K562 (cell line): ENCODE results near the gene IQCK. TPM values are rescaled to one million over a fixed set of nuclear protein-coding genes. Genes with fewer than 3 reads are reported as not detected.

ENCODE experiments used
- ATAC-seq: fragments of 200-7000 bp; cut with Tn5 transposase; 3 replicates; pipeline ENCODE4 v1.9.1; 2020; ENCODE audit warnings: moderate library complexity
- BruUV-seq: library from RNA; stranded (reverse); fragments of 400-500 nt; replicated peaks from 2 replicates; lab custom pipeline; 2021; lab: Mats Ljungman, UMichigan
- CTCF ChIA-PET: fragments of 300-600 bp; formaldehyde crosslinking; extraction: SDS; loops from one replicate; lab custom pipeline; 2021; ENCODE audit warnings: low intra/inter-chr PET ratio; lab: Yijun Ruan, JAX
- POLR2A ChIA-PET: fragments of 300-600, 350-650 bp; sonication (Branson Sonifier 250); formaldehyde crosslinking; extraction: SDS; loops from one replicate; lab custom pipeline; 2021; ENCODE audit warnings: antibody characterized with exemption, inconsistent platforms; lab: Yijun Ruan, JAX
- DNase-seq, 4 experiments: peaks; one replicate each; pipeline versions ENCODE4 v3.0.0 to v3.0.0-alpha.2; 2011 to 2018; ENCODE audit warnings: low spot score in 3 of 4, mixed read lengths in 3 of 4; ENCODE audit errors: extremely low read depth in 1 of 4
- FAIRE-seq: peaks from 2 replicates; lab custom pipeline; 2011; peaks lifted over from hg19 to GRCh38; lab: Jason Lieb, UNC
- H2AFZ ChIP-seq: 2 replicates; pipeline ENCODE4 v1.6.0; 2011; ENCODE audit warnings: low read depth, low read length, control low read depth, inconsistent platforms
- H3K27ac ChIP-seq: fragments of 200-600 bp; 3 replicates; pipeline ENCODE4 v1.8.0; 2011; ENCODE audit warnings: low read depth, mild to moderate bottlenecking, control low read depth, inconsistent platforms, low read length, moderate library complexity, mixed read lengths; ENCODE audit errors: extremely low read depth
- H3K27me3 ChIP-seq, 2 experiments: fragments of 300-600 bp in 1 of 2; 2 replicates in 1 of 2; 3 replicates in 1 of 2; pipeline versions ENCODE4 v1.6.0 to v1.8.0; 2011; ENCODE audit warnings: inconsistent platforms in 2 of 2, low read length in 2 of 2, mild to moderate bottlenecking in 1 of 2, mixed read lengths in 1 of 2, moderate library complexity in 1 of 2; ENCODE audit not compliant: control insufficient read depth in 2 of 2, insufficient read depth in 2 of 2
- H3K36me3 ChIP-seq: fragments of 300-600 bp; 3 replicates; pipeline ENCODE4 v1.8.0; 2011; ENCODE audit warnings: mild to moderate bottlenecking, low read length, inconsistent platforms; ENCODE audit not compliant: control insufficient read depth, insufficient read depth
- H3K4me1 ChIP-seq, 2 experiments: fragments of 200-600 bp in 1 of 2; replicated peaks in 1 of 2; 2 replicates in 1 of 2; 3 replicates in 1 of 2; pipeline versions ENCODE4 v1.5.1 to v1.8.0; 2011; ENCODE audit warnings: inconsistent platforms in 2 of 2, low read length in 2 of 2, mild to moderate bottlenecking in 1 of 2, mixed read lengths in 1 of 2, moderate library complexity in 1 of 2; ENCODE audit not compliant: control insufficient read depth in 2 of 2, insufficient read depth in 2 of 2
- H3K4me2 ChIP-seq: 2 replicates; pipeline ENCODE4 v1.6.1; 2011; ENCODE audit warnings: low read length, control low read depth, inconsistent platforms, mixed read lengths; ENCODE audit not compliant: insufficient read depth
- H3K4me3 ChIP-seq: fragments of 200-600 bp; sonication (generic), shearing (Covaris generic); 2 replicates; pipeline ENCODE4 v1.5.1; 2016; ENCODE audit warnings: control low read depth, inconsistent platforms
- H3K79me2 ChIP-seq: fragments of 200-600 bp; 3 replicates; pipeline ENCODE4 v1.8.0; 2011; ENCODE audit warnings: low read length, inconsistent platforms; ENCODE audit not compliant: control insufficient read depth, insufficient read depth
- H3K9ac ChIP-seq, 2 experiments: 2 replicates each; pipeline versions ENCODE4 v1.6.0 to v1.6.1; 2011; ENCODE audit warnings: low read depth in 2 of 2, low read length in 2 of 2, control low read depth in 1 of 2, inconsistent platforms in 1 of 2, mild to moderate bottlenecking in 1 of 2, mixed read lengths in 1 of 2; ENCODE audit not compliant: insufficient read depth in 1 of 2
- H3K9me1 ChIP-seq: one replicate; pipeline ENCODE4 v1.6.0; 2011; ENCODE audit warnings: inconsistent platforms, mild to moderate bottlenecking, low read length, moderate library complexity; ENCODE audit not compliant: control insufficient read depth, insufficient read depth
- H3K9me3 ChIP-seq: replicated peaks from 2 replicates; pipeline ENCODE4 v1.5.1; 2011; ENCODE audit warnings: low read depth, low read length, inconsistent platforms; ENCODE audit not compliant: control insufficient read depth, insufficient read depth
- H4K20me1 ChIP-seq: replicated peaks from 2 replicates; pipeline ENCODE4 v1.6.1; 2011; ENCODE audit warnings: low read length, inconsistent platforms, mixed read lengths; ENCODE audit not compliant: control insufficient read depth, insufficient read depth
- BCOR ChIP-seq: fragments of 450-650 bp; IDR thresholded peaks from 2 replicates; pipeline ENCODE4 v1.6.1; 2016
- HNRNPLL ChIP-seq: fragments of 200-400 bp; formaldehyde crosslinking; IDR thresholded peaks from 2 replicates; pipeline ENCODE4 v1.6.1; 2017; ENCODE audit warnings: low read length, low read depth, mild to moderate bottlenecking; ENCODE audit not compliant: poor library complexity, severe bottlenecking
- JUND ChIP-seq, 2 experiments: IDR thresholded peaks; 2 replicates in 1 of 2; 3 replicates in 1 of 2; pipeline ENCODE4 v1.6.1; 2011; ENCODE audit warnings: borderline replicate concordance in 2 of 2, low read depth in 2 of 2, low read length in 2 of 2, improper control_type of control experiment in 1 of 2, missing biosample characterization in 1 of 2, missing genetic modification characterization in 1 of 2, missing genetic modification reagents in 1 of 2
- LCOR ChIP-seq: sonication (generic); formaldehyde crosslinking; IDR thresholded peaks from 2 replicates; pipeline ENCODE4 v1.8.0; 2022; ENCODE audit warnings: mild to moderate bottlenecking, missing genetic modification reagents
- MYBL2 ChIP-seq, 2 experiments: fragments of 450-650 bp in 1 of 2; sonication (generic) in 1 of 2; formaldehyde crosslinking in 1 of 2; IDR thresholded peaks; 2 replicates each; pipeline versions ENCODE4 v1.6.1 to v1.8.1; 2017 to 2022; ENCODE audit warnings: borderline replicate concordance in 1 of 2, inconsistent platforms in 1 of 2, low read depth in 1 of 2, mild to moderate bottlenecking in 1 of 2, missing genetic modification reagents in 1 of 2, moderate library complexity in 1 of 2
- NCOA6 ChIP-seq: fragments of 450-650 bp; IDR thresholded peaks from 2 replicates; pipeline ENCODE4 v1.6.1; 2017; ENCODE audit warnings: mild to moderate bottlenecking
- SAFB2 ChIP-seq: fragments of 200-400 bp; formaldehyde crosslinking; IDR thresholded peaks from 2 replicates; pipeline ENCODE4 v1.6.1; 2018; ENCODE audit warnings: borderline replicate concordance, low read length, low read depth, moderate library complexity; ENCODE audit not compliant: severe bottlenecking
- STAG1 ChIP-seq: sonication (generic); formaldehyde crosslinking; IDR thresholded peaks from 2 replicates; pipeline ENCODE4 v1.5.0; 2020; ENCODE audit warnings: missing genetic modification reagents, borderline replicate concordance
- YY1 ChIP-seq, 3 experiments: IDR thresholded peaks; 2 replicates each; pipeline ENCODE4 v1.6.1; 2011; ENCODE audit warnings: low read length in 2 of 3, mild to moderate bottlenecking in 2 of 3, moderate library complexity in 2 of 3, borderline replicate concordance in 1 of 3, control low read depth in 1 of 3, low read depth in 1 of 3; ENCODE audit not compliant: insufficient read depth in 3 of 3, insufficient replicate concordance in 2 of 3, control insufficient read depth in 1 of 3, insufficient read length in 1 of 3; ENCODE audit errors: extremely low read depth in 1 of 3
- ZNF57 ChIP-seq: fragments of 450-650 bp; formaldehyde crosslinking; IDR thresholded peaks from 2 replicates; pipeline ENCODE4 v1.4.0; 2020; ENCODE audit warnings: mild to moderate bottlenecking, moderate library complexity
- WGBS: fragments of 100-300 bp; shearing (Covaris generic); methylation state at CpG from one replicate; pipeline ENCODE4 v1.1.6; 2016; ENCODE audit warnings: low coverage, mixed read lengths; ENCODE audit not compliant: insufficient coverage; ENCODE audit errors: missing lambda C conversion rate; 5-methylcytosine and 5-hydroxymethylcytosine counted together
- in situ Hi-C: fragments of 300-500 bp; cut with MboI; formaldehyde crosslinking; loops from 4 replicates; pipeline ENCODE4 v1.15.0; 2018; ENCODE audit warnings: inconsistent platforms, mixed read lengths
- intact Hi-C: fragments of 100-400 bp; cut with micrococcal nuclease; formaldehyde crosslinking; loops from 2 replicates; pipeline ENCODE4 v1.14.2; 2022
- polyA plus RNA-seq, 8 experiments: library from polyadenylated mRNA; depleted of rRNA in 4 of 8; stranded (reverse) in 5 of 8; unstranded in 3 of 8; fragments of >200 nt; fragmentation: Nextera tagmentation in 2 of 8; fragmentation: Illumina TruSeq in 1 of 8; extraction: Ambion mirVana in 2 of 8; extraction: Trizol in 1 of 8; gene quantifications; 2 replicates each; pipeline versions ENCODE4 v1.2.1 to v1.2.3, GENCODE V29; 2011 to 2014; ENCODE audit warnings: inconsistent platforms in 1 of 8, missing spikeins in 1 of 8
- total RNA-seq, 7 experiments: library from RNA; depleted of rRNA in 6 of 7; stranded (reverse); fragments of >200 nt in 6 of 7; fragmentation: Illumina TruSeq in 2 of 7; extraction: Trizol in 2 of 7; gene quantifications; 2 replicates each; pipeline versions ENCODE4 v1.2.1 to v1.2.3, GENCODE V29; 2011 to 2021; ENCODE audit warnings: low replicate concordance in 1 of 7

IQCK gene
- total and polyA plus RNA-seq, 9 of the 15 experiments (the other 6 are each of a cell fraction or from before 2014, with no cell fraction given) = 5.2 to 12.2 (median 7.3) TPM

GRCh38 chr16:19907161-19907992 is 189.3 kb downstream of the IQCK start:
- CTCF ChIA-PET = interaction anchor here (0.5 to 2.2 kb wide), 5 partner anchors 95 to 693 kb away, joined by 3 to 12 read pairs (median 4); no protein-coding TSS in a partner anchor
- in situ Hi-C loops = loop anchor here (5.0 kb wide), 1 partner anchor 395 kb away; no protein-coding TSS in a partner anchor
- TF ChIP-seq ZNF57 (CRISPR knock-in tag) (no peak), BCOR (peak; percentile 72; the same call in 1 of the 2 replicates), YY1 (IDR thresholded peaks at IDR 0.05; ENCODE audit: borderline replicate concordance in 1 of 3, control insufficient read depth in 1 of 3, extremely low read depth in 1 of 3, insufficient read depth in 3 of 3, insufficient read length in 1 of 3, insufficient replicate concordance in 2 of 3, low read depth in 1 of 3, low read length in 2 of 3) (peak in 1 of 3 experiments; percentile 34), STAG1 (CRISPR knock-in tag) (peak; percentile 67; the same call in 1 of the 2 replicates), NCOA6 (no peak), SAFB2 (no peak), MYBL2 (IDR thresholded peaks at IDR 0.05; ENCODE audit: low read depth) (0 out of 2 replicates have a peak, but pooled peaks have one; percentile 16), MYBL2 (CRISPR knock-in tag; IDR thresholded peaks at IDR 0.05; ENCODE audit: borderline replicate concordance) (no peak), HNRNPLL (peak; percentile 24), LCOR (CRISPR knock-in tag) (no peak), JUND (IDR thresholded peaks at IDR 0.05; ENCODE audit: borderline replicate concordance, low read depth, low read length) (peak; percentile 21; the same call in 1 of the 2 replicates), JUND (tag; IDR thresholded peaks at IDR 0.05; ENCODE audit: borderline replicate concordance, low read depth, low read length) (no peak)

More at GRCh38 chr16:19907161-19907992, 189.3 kb downstream of the IQCK start:
- intact Hi-C loops = loop anchor here (1.0 to 2.0 kb wide), 2 partner anchors 393 to 475 kb away; no protein-coding TSS in a partner anchor
- POLR2A ChIA-PET = interaction anchor here (1.1 to 1.5 kb wide), 4 partner anchors 9 to 478 kb away, joined by 3 to 6 read pairs (median 4); no protein-coding TSS in a partner anchor
- 0 out of 2 replicates have a peak overlapping the region, but pooled peaks have one; percentile 29 for H2AFZ ChIP-seq
- peaks cover 0 to 19% of the 10 kb centered on the region in 2 experiments; a peak in 4 of 5 replicates for H3K27me3 ChIP-seq
- no peak overlapping the region for H3K27ac ChIP-seq
- H3K36me3 ChIP-seq = no peaks in the 10 kb centered on the region
- no peak overlapping the region for H3K4me3 ChIP-seq
- H3K4me2 ChIP-seq = no peak overlapping the region
- H3K9me3 ChIP-seq = no peaks in the 10 kb centered on the region
- DNase-seq (peak; percentile 78 to 84 (median 82)), ATAC-seq (peak; percentile 100), FAIRE-seq (peak; percentile 94)
- H3K79me2 ChIP-seq = no peaks in the 10 kb centered on the region
- no peaks in the 10 kb centered on the region for H3K4me1 ChIP-seq
- H4K20me1 ChIP-seq = 0 out of 2 replicates have a peak, but pooled peaks cover 3% of the 10 kb centered on the region
- no peaks in the 10 kb centered on the region for H3K9me1 ChIP-seq
- 4% methylated on average over 24 of the region's 24 CpGs for WGBS
- no TSS peak for BruUV-seq
- no peak overlapping the region for H3K9ac ChIP-seq
